Testis (tissue), 3 donors: Measurements from ENCODE around the gene RER1. TPM values are rescaled to one million over a fixed set of nuclear protein-coding genes. Genes with fewer than 3 reads are reported as not detected.
A peak's percentile ranks its signal among the peaks of the same experiment; 100 is the strongest.

Source experiments
- DNase-seq: peaks from one replicate; pipeline ENCODE4 v3.0.0-alpha.2; 2019
- H3K27ac ChIP-seq, 2 donors: fragments of 200-600 bp; sonication (generic); one replicate each; pipeline ENCODE4 v1.5.1; 2019
- H3K27me3 ChIP-seq: fragments of 200-600 bp; sonication (generic); one replicate; pipeline ENCODE4 v1.5.1; 2019
- H3K36me3 ChIP-seq: fragments of 200-600 bp; sonication (generic); one replicate; pipeline ENCODE4 v1.5.1; 2017; ENCODE audit warnings: low read depth; ENCODE audit errors: missing control alignments
- H3K4me1 ChIP-seq: fragments of 200-600 bp; sonication (generic); one replicate; pipeline ENCODE4 v1.5.1; 2019
- H3K4me3 ChIP-seq, 2 donors: fragments of 200-600 bp; sonication (generic); one replicate each; pipeline ENCODE4 v1.5.1; 2017 to 2019
- H3K9me3 ChIP-seq: fragments of 200-600 bp; sonication (generic); one replicate; pipeline ENCODE4 v1.5.1; 2017
- POLR2A ChIP-seq: fragments of 450-650 bp; IDR thresholded peaks from one replicate; pipeline ENCODE4 v1.6.1; 2017; ENCODE audit warnings: antibody characterized with exemption, mild to moderate bottlenecking, moderate library complexity
- WGBS, 2 donors: methylation state at CpG; one replicate each; pipeline ENCODE4 v1.1.5; 2018; 5-methylcytosine and 5-hydroxymethylcytosine counted together
- intact Hi-C: fragments of 100-400 bp; cut with DNase I; formaldehyde crosslinking; loops from one replicate; pipeline ENCODE4 v1.15.1; 2023; ENCODE audit warnings: low total_unique reads
- polyA plus RNA-seq: library from polyadenylated mRNA; stranded (reverse); fragments of 350-450 nt; fragmentation: Illumina TruSeq; extraction: RNeasy Lipid Tissue Mini Kit (QIAGEN cat#74804); gene quantifications from one replicate; pipeline ENCODE4 v1.2.3, GENCODE V29; 2014; ENCODE audit warnings: low read depth, low replicate concordance; ENCODE audit not compliant: insufficient read depth
- total RNA-seq, 2 donors: library from RNA; depleted of rRNA; stranded (reverse); fragments of >200 nt; gene quantifications; one replicate each; pipeline ENCODE4 v1.2.3, GENCODE V29; 2016
- TF ChIP-seq, protein P1 (sequence below), 3 experiments: fragments of 450-650 bp in 2 of 3; fragments of 200-600 bp in 1 of 3; sonication (generic) in 1 of 3; IDR thresholded peaks; one replicate each; pipeline ENCODE4 v1.5.1; 2016 to 2019; ENCODE audit warnings: antibody characterized with exemption in 3 of 3, mild to moderate bottlenecking in 2 of 3, moderate library complexity in 1 of 3

Gene RER1
- total and polyA plus RNA-seq, 3 donors from 2014 or later: 89.9 to 262 (median 104) TPM

DNA sequence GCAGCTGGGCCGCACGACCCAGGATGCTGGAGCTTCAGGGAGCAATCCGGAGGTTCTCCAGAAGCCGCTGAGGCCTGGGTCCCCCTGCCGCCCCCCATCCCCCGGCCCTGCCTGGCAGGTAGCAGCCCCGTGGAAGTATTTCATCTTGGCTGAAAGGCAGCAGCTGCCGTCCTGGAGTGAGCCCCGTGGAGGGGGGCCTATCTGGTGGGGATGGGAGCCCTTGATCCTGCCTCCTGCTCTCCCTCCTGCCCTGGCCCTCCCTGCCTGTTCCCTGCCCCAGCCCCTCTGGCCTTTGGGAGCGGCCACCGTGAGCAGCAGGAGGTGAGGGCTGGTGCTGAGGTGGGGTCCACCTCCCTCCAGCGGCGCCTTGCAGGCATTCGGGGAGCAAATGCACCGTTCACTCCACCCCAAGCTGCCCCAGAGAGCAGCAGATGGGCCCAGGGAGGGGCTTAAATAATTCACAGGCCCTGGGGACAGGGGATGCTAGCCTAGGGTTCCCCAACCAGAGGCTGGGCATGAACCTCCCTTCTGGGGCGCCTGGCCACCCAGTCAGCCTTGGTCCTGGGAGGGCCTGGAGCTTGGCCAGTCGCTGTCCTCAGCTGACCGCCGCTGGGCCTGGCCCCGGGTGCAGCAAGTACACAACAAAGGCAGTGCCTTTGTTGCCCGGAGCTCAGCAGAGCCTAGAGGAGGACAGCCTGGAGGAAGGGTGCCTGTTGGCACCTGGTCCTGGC, 60.7 kb downstream of the RER1 start:
- no peaks in the 10 kb centered on the region for H3K9me3 ChIP-seq
- TF ChIP-seq, protein P1, sequence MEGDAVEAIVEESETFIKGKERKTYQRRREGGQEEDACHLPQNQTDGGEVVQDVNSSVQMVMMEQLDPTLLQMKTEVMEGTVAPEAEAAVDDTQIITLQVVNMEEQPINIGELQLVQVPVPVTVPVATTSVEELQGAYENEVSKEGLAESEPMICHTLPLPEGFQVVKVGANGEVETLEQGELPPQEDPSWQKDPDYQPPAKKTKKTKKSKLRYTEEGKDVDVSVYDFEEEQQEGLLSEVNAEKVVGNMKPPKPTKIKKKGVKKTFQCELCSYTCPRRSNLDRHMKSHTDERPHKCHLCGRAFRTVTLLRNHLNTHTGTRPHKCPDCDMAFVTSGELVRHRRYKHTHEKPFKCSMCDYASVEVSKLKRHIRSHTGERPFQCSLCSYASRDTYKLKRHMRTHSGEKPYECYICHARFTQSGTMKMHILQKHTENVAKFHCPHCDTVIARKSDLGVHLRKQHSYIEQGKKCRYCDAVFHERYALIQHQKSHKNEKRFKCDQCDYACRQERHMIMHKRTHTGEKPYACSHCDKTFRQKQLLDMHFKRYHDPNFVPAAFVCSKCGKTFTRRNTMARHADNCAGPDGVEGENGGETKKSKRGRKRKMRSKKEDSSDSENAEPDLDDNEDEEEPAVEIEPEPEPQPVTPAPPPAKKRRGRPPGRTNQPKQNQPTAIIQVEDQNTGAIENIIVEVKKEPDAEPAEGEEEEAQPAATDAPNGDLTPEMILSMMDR (IDR thresholded peaks at IDR 0.05): no peak
- no peak for TF ChIP-seq POLR2A
- H3K27me3 ChIP-seq: no peaks in the 10 kb centered on the region
- H3K27ac ChIP-seq: no peak overlapping the region
- no peak overlapping the region for H3K4me3 ChIP-seq
- intact Hi-C loops: no loop called here
- no peaks in the 10 kb centered on the region for H3K36me3 ChIP-seq
- H3K4me1 ChIP-seq: peaks cover 10% of the 10 kb centered on the region
- 49 to 53% methylated on average over 5 to 21 of the region's 21 CpGs for WGBS, 2 donors
- peak; percentile 33 for DNase-seq

DNA sequence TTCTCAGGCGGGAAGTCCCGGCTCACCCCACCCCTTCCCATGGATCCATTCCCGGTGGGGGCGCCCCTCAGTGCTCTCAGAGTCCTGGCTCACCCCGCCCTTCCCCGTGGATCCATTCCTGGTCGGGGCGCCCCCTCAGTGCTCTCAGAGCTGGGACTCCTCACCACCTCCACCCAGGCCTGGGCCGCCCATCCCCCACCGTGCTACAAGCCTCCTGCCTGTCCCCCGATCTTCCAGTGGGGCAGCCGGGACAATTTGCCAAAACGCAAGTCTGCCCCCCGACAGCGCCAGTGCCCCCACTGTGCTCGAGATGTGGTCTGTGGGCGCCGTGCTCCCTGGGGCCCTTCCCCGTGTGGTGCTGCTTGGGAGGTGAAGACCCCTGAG, 61.3 kb downstream of the RER1 start:
- Histone ChIP-seq H3K9me3 (no peaks in the 10 kb centered on the region), H3K4me1 (peaks cover 10% of the 10 kb centered on the region), H3K36me3 (no peaks in the 10 kb centered on the region), H3K27ac (no peak overlapping the region), H3K27me3 (no peaks in the 10 kb centered on the region), H3K4me3 (no peak overlapping the region)
- WGBS, 2 donors: 92 to 95% methylated on average over 7 to 19 of the region's 19 CpGs
- no peak for TF ChIP-seq POLR2A
- TF ChIP-seq, protein P1 (IDR thresholded peaks at IDR 0.05): no peak
- DNase-seq: no peak
- intact Hi-C loops: no loop called here

DNA sequence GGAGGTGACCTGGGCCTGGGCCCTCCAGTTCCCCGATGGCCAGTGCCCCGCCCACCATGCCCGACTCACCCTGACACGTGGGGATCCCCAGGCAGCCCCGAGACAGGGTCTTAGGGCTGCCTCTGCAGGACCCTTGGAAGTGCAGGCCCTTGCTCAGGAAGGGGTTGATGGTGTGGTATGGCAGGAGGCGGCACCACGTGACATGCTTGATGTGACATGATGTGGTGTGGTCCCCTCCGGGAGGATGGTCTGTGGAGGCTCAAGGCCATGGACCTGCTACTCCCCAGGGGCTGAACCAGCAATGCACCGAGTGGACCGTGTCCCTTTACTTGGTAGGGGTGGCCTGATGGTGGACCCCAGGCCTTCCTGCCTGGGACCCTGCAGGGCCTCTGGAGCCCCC, 62.6 kb downstream of the RER1 start:
- Histone ChIP-seq H3K4me1 (peaks cover 10% of the 10 kb centered on the region), H3K9me3 (no peaks in the 10 kb centered on the region), H3K27ac (no peak overlapping the region), H3K4me3 (no peak overlapping the region), H3K36me3 (no peaks in the 10 kb centered on the region), H3K27me3 (no peaks in the 10 kb centered on the region)
- WGBS, 2 donors: 75% methylated on average over 10 of the region's 10 CpGs; no CpG with 5 or more reads in 1 of the 2 donors
- no peak for TF ChIP-seq POLR2A
- TF ChIP-seq, protein P1 (IDR thresholded peaks at IDR 0.05): no peak
- no peak for DNase-seq
- intact Hi-C loops: no loop called here

Other genes with a start within 250 kb of the RER1 start
- 10 to 100 TPM; 65.5 to 72.0 TPM for gene FAAP20, start 197.1 kb upstream of the RER1 start, total RNA-seq
- 72.6 TPM for gene FAAP20, start 197.1 kb upstream of the RER1 start, polyA plus RNA-seq
- gene SKI, start 163.5 kb upstream of the RER1 start, total RNA-seq: 10 to 100 TPM; 85.7 to 87.1 TPM
- gene SKI, start 163.5 kb upstream of the RER1 start, polyA plus RNA-seq: 40.2 TPM
- 10 to 100 TPM; 30.4 to 34.5 TPM for gene MORN1, start 287 bp upstream of the RER1 start, total RNA-seq
- gene MORN1, start 287 bp upstream of the RER1 start, polyA plus RNA-seq: 30.9 TPM
- gene PEX10, start 20.7 kb downstream of the RER1 start, total RNA-seq: 10 to 100 TPM; 50.4 to 52.8 TPM
- 49.5 TPM for gene PEX10, start 20.7 kb downstream of the RER1 start, polyA plus RNA-seq
- 1 to 10 TPM; 5.7 to 6.5 TPM for gene PLCH2, start 84.4 kb downstream of the RER1 start, total RNA-seq
- gene PLCH2, start 84.4 kb downstream of the RER1 start, polyA plus RNA-seq: 2.7 TPM
- 10 to 100 TPM; 65.9 to 84.7 TPM for gene PANK4, start 134.8 kb downstream of the RER1 start, total RNA-seq
- gene PANK4, start 134.8 kb downstream of the RER1 start, polyA plus RNA-seq: 23.2 TPM
- gene HES5, start 138.4 kb downstream of the RER1 start, total RNA-seq: 1 to 10 TPM; 2.8 to 4.2 TPM
- 1.1 TPM for gene HES5, start 138.4 kb downstream of the RER1 start, polyA plus RNA-seq
- 10 to 100 TPM; 39.0 to 45.1 TPM for gene TNFRSF14, start 164.5 kb downstream of the RER1 start, total RNA-seq
- 26.0 TPM for gene TNFRSF14, start 164.5 kb downstream of the RER1 start, polyA plus RNA-seq
- gene PRXL2B, start 194.9 kb downstream of the RER1 start, total RNA-seq: 10 to 100 TPM; 20.9 to 25.1 TPM
- 16.5 TPM for gene PRXL2B, start 194.9 kb downstream of the RER1 start, polyA plus RNA-seq
- 10 to 100 TPM; 17.2 to 18.8 TPM for gene MMEL1, start 241.2 kb downstream of the RER1 start, total RNA-seq
- gene MMEL1, start 241.2 kb downstream of the RER1 start, polyA plus RNA-seq: 36.4 TPM